Ovary (tissue), 3 donors: Measurements from ENCODE around the gene SLC37A2.

ENCODE experiments used
- CTCF ChIP-seq, 3 donors: fragments of 450-650 bp in 2 of 3; fragments of 200-600 bp in 1 of 3; IDR thresholded peaks; one replicate each; pipeline versions ENCODE4 v1.5.1 to v1.8.0; 2016 to 2022; ENCODE audit warnings: antibody characterized with exemption in 3 of 3, mild to moderate bottlenecking in 1 of 3
- POLR2A ChIP-seq: fragments of 450-650 bp; IDR thresholded peaks from one replicate; pipeline ENCODE4 v1.6.1; 2017; ENCODE audit warnings: antibody characterized with exemption, mild to moderate bottlenecking, moderate library complexity
- donor health status: DM: no; HTN: no; CAD: no.

- TF ChIP-seq POLR2A: no peak
- no peak for TF ChIP-seq CTCF (IDR thresholded peaks at IDR 0.05)
Measured at GRCh38 chr11:125088123-125088522, 25.0 kb downstream of the SLC37A2 start.
